Measurements from ENCODE around the gene SPC24.

Gene SPC24

GRCh38 chr19:11172576-11172975, 17.0 kb upstream of the SPC24 start:
- no peak for TF ChIP-seq CTCF (IDR thresholded peaks at IDR 0.05; ENCODE audit: insufficient read depth, low read depth, low read length, missing control alignments)
- no peak overlapping the region for H3K4me3 ChIP-seq (ENCODE audit: low read length)
- no peak for DNase-seq (ENCODE audit: low read depth)

- DNase-seq (ENCODE audit: low read depth) = no peak
- H3K4me3 ChIP-seq (ENCODE audit: low read length) = no peak overlapping the region
- TF ChIP-seq CTCF (IDR thresholded peaks at IDR 0.05; ENCODE audit: insufficient read depth, low read depth, low read length, missing control alignments) = no peak
Observed at GRCh38 chr19:11171144-11171543, 15.6 kb upstream of the SPC24 start.

GRCh38 chr19:11169896-11170678, 14.5 kb upstream of the SPC24 start:
- TF ChIP-seq CTCF (IDR thresholded peaks at IDR 0.05; ENCODE audit: insufficient read depth, low read depth, low read length, missing control alignments) = no peak
- no peak for DNase-seq (ENCODE audit: low read depth)
- no peak overlapping the region for H3K4me3 ChIP-seq (ENCODE audit: low read length)

GRCh38 chr19:11168568-11168967, 13.0 kb upstream of the SPC24 start:
- no peak overlapping the region for H3K4me3 ChIP-seq (ENCODE audit: low read length)
- peak; percentile 97 for DNase-seq (ENCODE audit: low read depth)
- TF ChIP-seq CTCF (IDR thresholded peaks at IDR 0.05; ENCODE audit: insufficient read depth, low read depth, low read length, missing control alignments) = no peak

- no peak for TF ChIP-seq CTCF (IDR thresholded peaks at IDR 0.05; ENCODE audit: insufficient read depth, low read depth, low read length, missing control alignments)
- no peak for DNase-seq (ENCODE audit: low read depth)
- no peak overlapping the region for H3K4me3 ChIP-seq (ENCODE audit: low read length)
Observed at GRCh38 chr19:11166281-11167142, 10.9 kb upstream of the SPC24 start.

GRCh38 chr19:11165486-11166030, 10.0 kb upstream of the SPC24 start:
- no peak overlapping the region for H3K4me3 ChIP-seq (ENCODE audit: low read length)
- no peak for TF ChIP-seq CTCF (IDR thresholded peaks at IDR 0.05; ENCODE audit: insufficient read depth, low read depth, low read length, missing control alignments)
- no peak for DNase-seq (ENCODE audit: low read depth)
